GM18519 (cell line): ENCODE results near the gene HLA-DOB.
"Not testable (repeated sequence)": the region's sequence is repeated elsewhere in the genome, so short reads cannot be mapped to it uniquely, and the experiment has no call there.

Experiments used
- ATAC-seq: cut with Tn5 transposase; IDR thresholded peaks from one replicate; pipeline ENCODE4 v1.9.1; 2021; ENCODE audit warnings: mild to moderate bottlenecking, moderate library complexity; ENCODE audit not compliant: unreplicated experiment, low FRiP score

Gene HLA-DOB

DNA sequence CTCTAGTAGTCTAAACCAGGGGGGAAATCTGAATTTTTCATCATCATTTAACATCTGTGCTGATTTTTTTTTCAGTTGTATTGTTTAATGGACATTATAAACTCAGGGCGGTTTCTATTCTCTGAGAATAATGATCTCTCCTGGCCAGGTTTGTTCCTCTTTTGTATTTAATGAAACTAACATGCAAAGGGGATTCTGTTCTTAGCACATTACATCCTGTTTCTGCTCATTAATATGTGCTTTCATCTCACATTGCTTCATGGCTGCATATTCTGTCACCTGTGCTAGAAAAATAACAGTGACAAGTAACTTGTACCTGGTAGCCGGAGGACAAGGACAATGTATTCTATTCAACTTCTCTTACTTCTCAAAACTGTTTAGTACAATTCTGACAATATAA, 806 bp downstream of the HLA-DOB start:
- ATAC-seq, result no peak

DNA sequence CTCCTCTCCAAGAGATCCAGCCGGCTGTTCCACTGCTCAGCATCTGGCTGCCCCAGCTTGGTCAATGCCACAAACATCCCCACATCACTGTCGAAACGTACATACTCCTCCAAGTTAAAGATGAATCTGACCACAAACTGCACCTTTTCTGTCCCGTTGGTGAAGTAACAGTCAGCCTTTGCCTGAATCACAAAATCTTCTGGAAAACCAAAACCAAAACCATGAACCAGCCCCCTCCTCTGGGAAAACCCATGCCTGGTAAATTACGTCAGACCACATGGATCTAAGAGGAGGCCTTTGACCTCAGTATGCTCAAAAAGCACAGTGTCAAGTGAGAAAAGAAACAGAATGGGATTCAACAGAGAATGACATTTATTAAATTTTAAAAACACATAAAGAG, 1.7 kb downstream of the HLA-DOB start:
- no peak for ATAC-seq

DNA sequence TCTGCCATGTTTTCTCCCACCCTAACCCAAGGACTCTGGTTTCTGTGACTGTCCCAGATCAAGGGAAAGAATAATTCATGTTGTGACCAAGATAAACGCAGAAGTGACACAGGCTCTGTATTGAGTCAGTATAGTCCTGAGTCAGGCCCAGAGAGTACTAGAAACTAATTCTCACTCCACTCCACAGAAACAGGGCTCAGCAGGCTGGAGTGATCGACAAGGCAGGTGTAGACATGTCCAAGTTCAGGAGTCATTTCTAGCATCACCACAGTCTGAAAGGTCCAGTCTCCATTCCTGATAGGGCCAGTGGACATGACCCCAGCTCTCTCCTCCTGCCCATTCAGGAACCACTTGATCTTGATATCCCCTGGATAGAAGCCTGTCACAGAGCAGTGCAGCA, 2.7 kb downstream of the HLA-DOB start:
- ATAC-seq, result no peak

DNA sequence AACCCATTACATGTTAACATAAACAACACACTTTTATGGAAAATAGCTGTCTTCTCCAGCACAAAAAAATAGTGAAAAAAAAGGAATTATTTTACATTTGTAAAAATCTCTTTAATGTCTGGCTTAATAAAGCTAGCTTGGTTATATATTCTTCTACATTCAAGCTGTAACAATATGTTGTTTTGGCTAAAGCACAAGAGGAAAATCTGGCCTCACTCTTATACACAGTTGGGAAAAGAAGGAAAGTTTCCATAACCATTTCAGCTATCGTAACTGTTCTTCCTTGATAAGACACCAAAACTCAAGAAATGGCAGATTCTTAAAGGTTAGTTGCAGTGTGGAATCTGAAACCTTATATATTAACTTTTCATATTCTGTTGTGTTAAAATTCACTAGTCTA, 7.6 kb downstream of the HLA-DOB start:
- ATAC-seq, result no peak

- no peak for ATAC-seq
Measured at GRCh38 chr6:32807020-32807580, 9.7 kb downstream of the HLA-DOB start.

- ATAC-seq, result not testable (repeated sequence)
Measured at GRCh38 chr6:32805404-32805803, 11.4 kb downstream of the HLA-DOB start.

GRCh38 chr6:32803416-32803815, 13.4 kb downstream of the HLA-DOB start:
- no peak for ATAC-seq

GRCh38 chr6:32799740-32800139, 17.1 kb downstream of the HLA-DOB start:
- no peak for ATAC-seq

DNA sequence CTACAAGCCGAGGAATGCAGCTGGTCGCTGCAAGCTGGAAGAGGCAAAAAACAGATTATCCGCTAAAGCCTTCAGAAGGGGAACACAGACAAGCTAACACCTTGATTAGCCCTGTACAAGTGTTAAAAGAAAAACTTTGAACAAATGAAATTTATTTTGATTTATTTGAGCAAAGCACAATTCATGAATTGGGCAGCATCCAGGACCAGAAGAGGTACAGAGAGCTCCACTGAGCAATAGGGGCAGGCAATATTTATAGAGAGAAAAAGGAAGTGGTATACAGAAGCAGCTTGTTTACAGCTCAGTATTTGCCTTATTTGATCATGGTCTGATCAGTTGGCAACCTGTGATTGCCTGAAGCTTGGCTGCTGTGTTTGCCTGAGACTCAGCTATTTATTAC, 17.6 kb downstream of the HLA-DOB start:
- no peak for ATAC-seq

GRCh38 chr6:32796848-32797776, 19.7 kb downstream of the HLA-DOB start:
- ATAC-seq, result no peak

- ATAC-seq, result no peak
Measured at GRCh38 chr6:32794510-32794909, 22.3 kb downstream of the HLA-DOB start.

DNA sequence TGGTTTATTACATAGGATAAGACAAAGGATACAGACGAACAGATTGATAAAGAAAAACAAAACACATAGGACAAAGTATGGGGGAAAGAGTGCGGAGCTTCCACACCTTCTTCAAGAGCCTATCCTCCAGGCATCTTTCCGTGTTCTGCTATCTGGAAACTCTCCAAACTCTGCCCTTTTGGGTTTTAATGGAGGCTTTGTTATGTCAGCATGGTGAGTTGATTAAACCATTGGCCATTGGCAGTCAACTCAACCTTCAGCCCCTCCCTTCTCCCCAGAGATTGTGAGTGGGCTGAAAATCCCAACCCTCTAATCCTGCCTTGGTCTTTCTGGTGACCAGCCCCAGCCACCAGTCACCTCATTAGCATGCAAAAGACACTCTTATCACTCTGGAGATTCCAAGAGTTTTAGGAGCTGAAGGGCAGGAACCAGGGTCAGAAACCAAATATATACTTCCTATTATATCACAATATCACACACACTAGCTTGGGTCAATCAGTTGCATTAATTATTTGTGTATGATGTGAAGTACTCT, 23.8 kb downstream of the HLA-DOB start:
- no peak for ATAC-seq

DNA sequence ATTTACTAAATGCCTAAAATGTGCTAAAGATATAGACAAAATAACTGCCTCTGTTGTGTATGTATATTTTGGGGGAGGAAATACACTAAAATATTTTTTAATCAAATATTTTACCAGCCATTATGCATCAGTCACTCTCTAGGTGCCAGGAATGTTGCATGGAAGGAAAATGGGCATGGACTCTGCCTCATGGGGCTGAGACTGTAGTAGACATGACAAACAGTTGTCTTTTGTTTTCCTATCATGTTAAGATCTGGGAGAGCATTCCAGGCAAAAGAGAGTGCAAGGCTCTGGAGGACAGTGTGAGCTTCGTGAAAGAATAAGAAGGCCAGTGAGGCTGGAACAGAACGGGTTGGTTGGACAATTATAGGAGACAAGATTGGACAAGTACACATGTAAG, 26.5 kb downstream of the HLA-DOB start:
- no peak for ATAC-seq

DNA sequence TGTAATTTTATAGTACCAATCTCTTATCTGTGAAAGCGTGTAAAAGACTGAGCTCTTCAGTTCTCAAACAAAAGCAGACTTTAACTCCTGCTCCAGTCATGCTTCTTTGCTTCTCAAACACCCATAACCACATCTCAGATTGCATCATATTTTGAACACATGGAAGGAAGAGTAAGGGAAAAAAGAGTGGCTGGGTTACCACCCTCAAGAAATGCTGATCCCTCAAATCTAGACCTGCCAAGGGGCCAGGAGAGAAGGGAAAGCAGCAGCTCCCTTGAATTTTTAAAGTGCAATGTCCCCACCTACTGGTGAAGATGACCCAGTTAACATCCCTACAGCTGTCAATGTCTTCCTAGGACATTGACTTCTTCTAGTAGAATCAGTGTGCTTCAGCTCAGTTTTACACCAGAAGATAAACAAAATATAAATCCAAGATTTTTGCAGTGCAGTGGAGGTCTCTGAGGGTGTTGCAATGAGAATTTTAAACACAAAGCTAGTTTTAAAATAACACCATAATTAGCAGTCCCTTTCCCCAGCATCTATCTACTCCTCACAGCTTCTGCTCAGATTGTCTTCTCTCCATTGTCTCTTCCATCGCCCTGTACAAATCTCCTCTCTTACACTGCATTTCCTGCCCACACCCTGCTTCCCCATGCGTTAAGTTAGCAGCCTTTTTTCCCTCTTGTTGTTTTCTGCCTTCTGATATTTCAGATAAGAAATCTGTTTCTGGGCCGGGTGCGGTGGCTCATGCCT, 30.8 kb downstream of the HLA-DOB start:
- ATAC-seq, result no peak

DNA sequence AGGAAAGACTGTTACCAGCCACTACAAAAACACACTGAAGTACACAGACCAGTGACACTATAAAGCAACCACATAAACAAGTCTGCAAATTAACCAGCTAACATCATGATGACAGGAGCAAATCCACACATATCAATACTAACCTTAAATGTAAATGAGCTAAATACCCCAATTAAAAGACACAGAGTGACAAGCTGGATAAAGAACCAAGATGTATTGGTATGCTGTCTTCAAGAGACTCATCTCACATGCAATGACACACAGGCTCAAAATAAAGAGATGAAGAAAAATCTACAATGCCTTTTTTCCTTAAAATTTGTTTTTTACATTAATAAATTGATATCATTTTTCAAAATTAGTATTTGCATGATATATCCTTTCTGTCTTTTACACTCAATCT, 33.9 kb downstream of the HLA-DOB start:
- not testable (repeated sequence) for ATAC-seq

- ATAC-seq, result no peak
Measured at GRCh38 chr6:32779036-32779435, 37.8 kb downstream of the HLA-DOB start.

GRCh38 chr6:32775071-32775470, 41.7 kb downstream of the HLA-DOB start:
- ATAC-seq, result no peak

- ATAC-seq, result no peak
Measured at GRCh38 chr6:32774426-32774825, 42.4 kb downstream of the HLA-DOB start.

DNA sequence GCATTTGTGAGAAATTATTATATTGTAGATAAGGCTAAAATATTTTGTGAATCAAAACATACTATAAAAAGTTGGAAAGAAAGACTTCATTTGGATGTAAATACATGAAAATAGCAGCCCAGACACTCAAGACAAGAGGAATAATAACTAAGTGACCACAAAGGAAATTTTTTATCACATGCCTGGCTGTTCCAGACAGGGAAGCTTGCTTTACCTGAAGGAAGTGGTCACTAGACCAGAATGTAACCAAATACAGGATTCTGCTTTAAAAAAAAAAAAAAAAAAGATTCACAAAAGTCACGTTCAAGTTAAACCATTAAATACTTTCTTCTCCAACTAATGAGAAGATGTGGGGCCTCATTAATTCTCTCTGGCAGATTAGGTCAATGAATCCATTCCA, 44.1 kb downstream of the HLA-DOB start:
- no peak for ATAC-seq

DNA sequence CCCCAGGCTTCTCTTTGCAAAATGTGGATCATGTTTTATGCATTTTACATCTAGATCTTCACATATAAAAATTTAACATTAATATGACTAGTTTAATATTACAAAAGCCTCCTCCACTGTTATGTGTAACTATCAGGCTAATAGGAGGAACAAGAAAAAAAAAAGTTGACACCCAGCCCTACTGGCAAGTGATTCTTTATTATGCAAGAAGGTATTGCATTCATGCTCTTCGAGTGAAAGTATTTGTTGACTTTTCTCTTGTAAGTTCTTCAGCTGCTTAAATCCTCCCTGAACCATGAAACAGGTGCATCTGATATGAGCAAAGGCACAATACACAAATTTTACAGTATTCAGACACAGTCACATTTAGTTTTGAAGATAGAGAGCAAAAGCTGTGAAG, 52.8 kb downstream of the HLA-DOB start:
- ATAC-seq, result no peak

DNA sequence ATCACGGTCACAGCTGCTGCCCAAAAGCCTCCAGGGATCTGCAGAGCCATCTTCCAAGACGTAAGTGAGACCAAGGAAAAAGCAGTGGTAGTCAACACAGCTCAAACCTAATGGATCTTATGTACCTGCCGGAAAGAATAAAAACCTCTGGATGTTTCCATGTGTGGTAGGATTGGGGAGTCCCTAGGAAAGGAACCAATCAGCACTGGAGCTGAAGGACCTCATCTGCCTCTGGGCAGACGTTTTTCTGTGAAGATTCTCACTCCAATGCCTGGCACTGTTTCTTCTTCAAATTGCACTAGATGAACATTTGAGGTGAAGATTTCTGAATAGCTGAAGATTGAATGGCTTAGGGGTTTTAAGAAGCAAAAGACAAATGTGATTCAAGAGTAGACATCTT, 53.4 kb downstream of the HLA-DOB start, which contains the start of gene HLA-DQB2:
TSS of gene HLA-DQB2 (minus strand) at position 112 of the 400 bp plus-strand sequence. CDS start at position 50, 62 bp downstream.
- no peak for ATAC-seq
